A549 (cell line): ENCODE measurements around the gene E4F1.

Source experiments
- BHLHE40 ChIP-seq: IDR thresholded peaks from 2 replicates; pipeline ENCODE4 v1.6.1; 2012; ENCODE audit warnings: low read depth, low read length, inconsistent platforms
- CEBPB ChIP-seq, 2 experiments: fragments of >200 bp in 1 of 2; sonication (Bioruptor Twin) in 1 of 2; formaldehyde crosslinking in 1 of 2; IDR thresholded peaks; 2 replicates each; pipeline ENCODE4 v1.6.1; 2012 to 2016
- CTCF ChIP-seq: fragments of >200 bp; sonication (Bioruptor Twin); formaldehyde crosslinking; IDR thresholded peaks from 3 replicates; pipeline ENCODE4 v1.5.1; 2016
- EHMT2 ChIP-seq: fragments of 200-600 bp; sonication (generic); IDR thresholded peaks from 2 replicates; pipeline ENCODE4 v1.6.1; 2016; ENCODE audit warnings: antibody characterized with exemption, low read depth, mild to moderate bottlenecking, moderate library complexity
- HOXB13 ChIP-seq: fragments of 250-450 bp; sonication (Bioruptor Pico); IDR thresholded peaks from 2 replicates; pipeline ENCODE4 v1.5.0; 2020; ENCODE audit warnings: low read depth, mild to moderate bottlenecking, moderate library complexity
- POLR2A ChIP-seq: IDR thresholded peaks from 2 replicates; pipeline ENCODE4 v1.6.1; 2012; ENCODE audit warnings: mild to moderate bottlenecking, low read length

DNA sequence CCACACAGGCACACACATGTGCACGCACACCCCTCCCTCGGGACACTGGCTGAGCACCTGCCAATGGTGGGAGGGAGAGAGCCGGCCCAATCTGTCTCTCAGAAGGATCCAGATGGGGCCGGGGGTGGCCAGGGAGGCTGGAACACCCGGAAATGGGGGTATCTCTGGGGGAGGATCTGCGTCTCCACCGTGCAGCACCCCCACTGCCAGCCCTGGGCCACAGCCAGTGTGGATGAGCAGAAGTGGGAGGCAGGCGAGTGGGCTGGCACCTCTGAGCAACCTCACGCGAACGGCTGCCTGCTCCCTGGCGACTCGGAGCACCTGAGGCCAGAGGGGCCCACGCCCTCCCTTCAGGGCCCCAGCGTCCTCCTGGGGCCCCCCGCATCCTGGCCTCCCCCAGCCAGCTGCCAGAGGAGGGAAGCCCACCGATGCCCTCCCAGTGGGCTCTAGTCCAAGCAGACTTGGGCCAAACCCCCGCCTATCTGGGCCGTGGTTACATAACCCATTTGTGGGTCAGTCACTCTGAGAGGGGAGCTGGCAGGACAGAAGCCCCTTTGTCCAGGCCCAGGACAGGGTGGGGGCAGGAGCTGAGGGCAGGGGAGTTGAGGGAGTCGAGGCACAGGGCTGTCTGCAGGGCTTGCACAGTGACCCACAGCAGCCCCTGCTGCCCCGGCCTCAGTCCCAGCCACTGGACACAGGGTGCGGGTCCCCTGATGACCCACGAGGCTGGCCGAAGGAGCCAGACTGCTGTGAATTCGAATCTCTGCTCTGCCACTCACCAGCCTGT lies 32.5 kb upstream of the E4F1 start:
- TF ChIP-seq CTCF (no peak), HOXB13 (CRISPR knock-in tag) (no peak), EHMT2 (no peak), POLR2A (no peak), BHLHE40 (no peak), CEBPB (IDR thresholded peaks at IDR 0.05) (no peak)
